HFF-Myc (cell line): Measurements from ENCODE around the gene KRT36.

Source experiments
- DNase-seq: peaks from one replicate; pipeline ENCODE4 v3.0.0-alpha.2; 2011; ENCODE audit warnings: low read depth; ENCODE audit errors: extremely low read depth
- H3K4me3 ChIP-seq: replicated peaks from 2 replicates; pipeline ENCODE4 v1.5.1; 2011; ENCODE audit warnings: low read depth, mild to moderate bottlenecking, control low read depth, low read length
- TF ChIP-seq, protein P1 (sequence below): IDR thresholded peaks from 2 replicates; pipeline ENCODE4 v1.5.1; 2012; ENCODE audit warnings: mild to moderate bottlenecking, low read depth, low read length, control low read depth; ENCODE audit errors: missing control alignments

Gene KRT36

DNA sequence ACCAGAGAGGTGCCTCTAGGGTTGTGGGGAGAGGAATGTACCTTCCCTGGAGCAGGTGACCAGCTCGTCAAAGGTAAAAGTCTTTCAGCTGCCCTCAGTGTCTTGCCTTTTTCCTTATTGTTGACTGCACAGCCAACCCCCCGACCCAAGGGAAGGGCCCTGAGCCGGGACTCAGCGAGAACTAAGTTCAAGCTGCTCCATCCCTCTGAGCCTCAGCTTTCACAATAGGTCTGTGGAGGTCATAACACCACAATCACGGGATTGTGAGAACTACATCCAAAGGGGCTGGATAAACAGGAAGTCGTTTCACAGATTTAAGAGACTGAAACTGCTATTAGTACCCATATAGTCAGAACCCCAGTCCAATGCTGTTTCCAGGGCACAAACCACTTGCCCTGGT lies 2.6 kb upstream of the KRT36 start:
- no peak for DNase-seq

DNA sequence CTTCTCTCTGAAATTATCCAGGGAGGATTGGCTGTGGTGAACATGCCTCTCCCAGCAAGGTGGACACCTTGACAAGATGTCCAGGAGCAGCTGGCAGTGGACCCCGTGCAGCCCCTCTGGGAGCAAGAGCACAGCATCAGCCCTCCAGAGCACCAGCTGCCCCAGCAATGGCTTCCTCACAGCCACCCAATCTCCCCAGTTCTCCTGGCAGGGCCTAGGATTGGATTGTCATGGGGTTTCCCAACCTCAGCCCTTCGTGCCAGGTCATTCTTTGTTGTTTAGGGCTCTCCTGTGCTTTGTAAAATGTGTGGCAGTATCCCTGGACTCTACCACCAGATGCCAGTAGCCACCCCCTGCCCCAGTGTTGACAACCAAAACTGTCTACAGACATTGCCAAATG lies 1.8 kb upstream of the KRT36 start:
- TF ChIP-seq, protein P1, sequence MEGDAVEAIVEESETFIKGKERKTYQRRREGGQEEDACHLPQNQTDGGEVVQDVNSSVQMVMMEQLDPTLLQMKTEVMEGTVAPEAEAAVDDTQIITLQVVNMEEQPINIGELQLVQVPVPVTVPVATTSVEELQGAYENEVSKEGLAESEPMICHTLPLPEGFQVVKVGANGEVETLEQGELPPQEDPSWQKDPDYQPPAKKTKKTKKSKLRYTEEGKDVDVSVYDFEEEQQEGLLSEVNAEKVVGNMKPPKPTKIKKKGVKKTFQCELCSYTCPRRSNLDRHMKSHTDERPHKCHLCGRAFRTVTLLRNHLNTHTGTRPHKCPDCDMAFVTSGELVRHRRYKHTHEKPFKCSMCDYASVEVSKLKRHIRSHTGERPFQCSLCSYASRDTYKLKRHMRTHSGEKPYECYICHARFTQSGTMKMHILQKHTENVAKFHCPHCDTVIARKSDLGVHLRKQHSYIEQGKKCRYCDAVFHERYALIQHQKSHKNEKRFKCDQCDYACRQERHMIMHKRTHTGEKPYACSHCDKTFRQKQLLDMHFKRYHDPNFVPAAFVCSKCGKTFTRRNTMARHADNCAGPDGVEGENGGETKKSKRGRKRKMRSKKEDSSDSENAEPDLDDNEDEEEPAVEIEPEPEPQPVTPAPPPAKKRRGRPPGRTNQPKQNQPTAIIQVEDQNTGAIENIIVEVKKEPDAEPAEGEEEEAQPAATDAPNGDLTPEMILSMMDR, result no peak
- no peak overlapping the region for H3K4me3 ChIP-seq
- no peak for DNase-seq

More for the DNA sequence above, 2.6 kb upstream of the KRT36 start:
- H3K4me3 ChIP-seq, result no peak overlapping the region
- TF ChIP-seq, protein P1, result no peak

DNA sequence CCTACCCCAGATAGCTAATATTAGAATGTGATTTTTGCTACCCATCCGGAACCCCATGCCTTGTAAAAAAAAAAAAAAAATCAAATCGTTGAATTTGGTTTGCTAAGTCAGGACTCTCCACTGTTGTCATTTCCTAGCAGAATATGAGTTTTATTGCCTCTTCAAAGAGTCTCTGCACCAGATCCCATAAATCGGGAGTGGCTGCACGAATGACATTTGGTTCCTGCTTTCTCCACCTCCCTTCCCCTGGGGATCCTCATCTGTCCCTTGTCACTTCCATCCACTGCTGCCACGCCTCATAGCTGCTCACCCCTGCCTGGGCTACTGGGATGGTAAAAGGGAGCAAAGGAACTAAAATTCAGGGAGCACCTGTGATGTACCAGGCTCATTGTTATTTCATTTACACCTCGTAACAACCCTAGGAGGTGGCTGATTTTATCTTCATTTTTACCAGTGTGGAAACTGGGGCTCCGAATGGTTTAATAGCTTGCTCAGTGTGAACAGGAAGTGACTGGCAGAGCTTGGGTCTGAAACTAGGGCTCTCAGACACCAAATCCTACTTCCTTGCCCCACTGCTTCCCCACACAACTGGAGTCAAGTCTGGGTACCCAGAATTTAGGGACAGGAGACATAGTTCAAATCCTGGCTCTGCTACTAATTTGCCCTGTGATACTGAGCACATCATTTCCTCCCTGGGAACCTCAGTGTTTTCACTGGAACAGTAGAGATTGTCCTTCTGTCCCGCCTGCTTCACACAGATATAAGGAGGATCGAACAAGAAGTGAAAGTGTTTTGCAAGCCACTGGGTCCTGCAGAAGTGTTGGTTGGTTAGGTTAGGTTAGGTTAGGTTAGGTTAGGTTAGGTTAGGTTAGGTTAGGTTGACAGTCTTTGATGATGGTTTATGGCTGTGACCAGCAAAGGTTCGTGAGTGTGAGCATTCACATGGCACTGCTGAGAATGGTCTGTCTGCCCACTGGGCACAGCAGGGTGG lies 585 bp upstream of the KRT36 start:
- TF ChIP-seq, protein P1, result no peak
- no peak for DNase-seq
- H3K4me3 ChIP-seq, result no peak overlapping the region

DNA sequence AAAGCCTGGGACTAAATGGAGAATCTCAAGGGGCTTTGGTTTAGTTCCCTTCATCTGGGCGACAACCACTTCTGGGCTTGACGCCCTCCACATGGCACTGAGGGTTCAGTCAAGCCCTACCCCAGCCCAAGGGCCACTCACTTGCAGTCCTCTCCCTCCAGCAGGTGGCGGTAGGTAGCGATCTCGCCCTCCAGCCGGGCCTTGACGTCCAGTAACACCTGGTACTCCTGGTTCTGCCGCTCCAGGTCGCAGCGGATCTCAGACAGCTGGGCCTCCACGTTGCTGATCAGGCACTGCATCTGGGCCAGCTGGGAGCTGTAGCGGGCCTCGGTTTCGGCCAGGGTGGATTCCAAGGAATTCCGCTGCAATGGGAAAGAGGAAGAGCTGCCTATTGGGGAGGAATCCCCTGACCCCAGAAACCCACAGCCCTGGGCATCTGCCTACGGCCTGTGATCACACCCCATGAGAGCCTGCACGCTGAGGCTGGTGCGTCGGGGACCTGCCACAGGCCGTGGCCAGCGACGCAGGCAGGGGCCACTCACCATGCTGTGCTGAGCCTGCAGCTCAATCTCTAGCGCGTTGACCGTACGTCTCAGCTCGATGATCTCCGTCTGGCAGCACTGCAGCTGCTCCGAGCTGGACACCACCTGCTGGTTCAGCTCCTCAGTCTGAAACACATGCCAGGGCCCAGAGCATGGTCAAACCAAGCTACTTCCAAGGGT lies 2.7 kb downstream of the KRT36 start:
- no peak overlapping the region for H3K4me3 ChIP-seq
- no peak for DNase-seq
- TF ChIP-seq, protein P1, result peak; percentile 49

DNA sequence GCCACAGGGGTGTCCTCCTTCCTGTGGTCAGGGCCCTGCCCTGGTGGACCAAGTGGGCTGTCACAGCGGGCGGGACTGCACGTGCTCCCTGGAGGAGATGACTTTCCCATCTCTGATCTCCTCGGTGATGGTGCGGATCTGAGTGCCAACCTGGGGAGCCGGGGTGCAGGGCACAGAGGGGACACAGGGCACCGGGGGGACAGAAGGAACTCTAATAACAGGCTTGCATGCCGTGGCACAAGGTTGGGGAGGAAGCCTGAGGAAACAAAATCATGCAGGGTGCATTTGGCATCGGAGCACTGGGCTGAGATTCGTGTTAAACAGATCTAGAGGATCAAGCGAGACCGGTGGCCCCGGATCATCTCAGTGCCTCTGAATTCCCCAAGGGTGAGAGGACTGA lies 3.4 kb downstream of the KRT36 start:
- no peak for DNase-seq
- TF ChIP-seq, protein P1, result no peak
- H3K4me3 ChIP-seq, result no peak overlapping the region

DNA sequence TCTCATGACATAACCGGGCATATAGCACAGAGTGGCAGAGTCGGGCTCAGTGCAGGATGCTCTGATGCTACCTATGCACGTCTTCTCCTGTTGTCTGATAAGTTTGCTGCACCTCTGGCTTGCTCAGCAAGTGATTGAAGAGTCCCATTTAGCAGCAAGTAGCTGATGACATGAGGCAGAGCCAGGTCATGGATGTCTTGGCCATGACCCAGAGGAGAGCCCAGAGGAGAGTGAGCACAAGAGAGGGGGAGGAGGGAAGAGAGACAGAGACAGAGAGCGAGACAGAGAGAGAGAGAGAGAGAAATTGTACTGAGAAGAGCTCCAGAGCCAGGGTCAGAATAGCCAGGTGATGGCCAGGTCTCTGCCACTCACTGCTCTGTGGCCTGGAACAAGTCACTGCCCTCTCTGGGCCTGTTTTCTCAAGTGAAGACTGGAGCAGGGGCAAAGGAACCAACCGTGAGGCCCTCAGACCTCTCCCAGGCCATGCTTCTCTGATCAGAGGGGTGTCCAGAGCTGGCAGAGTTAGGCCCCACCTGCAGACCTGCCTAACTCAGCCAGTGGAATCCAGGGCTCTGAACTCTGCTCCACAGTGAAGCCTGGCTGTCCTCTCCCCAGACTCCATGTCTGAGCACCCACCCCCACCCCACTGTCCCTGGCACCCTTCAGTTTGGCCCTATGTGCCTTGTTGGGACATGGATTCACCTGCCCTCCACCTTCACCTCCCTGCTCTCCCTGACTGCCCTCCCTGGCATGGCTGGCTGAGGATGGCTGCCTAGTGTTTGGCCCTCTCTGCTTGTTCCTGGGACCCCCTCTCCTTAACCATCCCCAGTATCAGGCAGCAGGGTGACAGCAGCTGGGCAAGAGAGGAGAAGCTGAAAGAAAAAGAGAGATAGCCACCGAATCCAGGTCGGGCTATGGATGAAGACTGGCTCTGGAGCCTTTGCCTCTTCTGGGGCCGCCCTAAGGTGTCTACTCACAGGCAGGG lies 4.5 kb downstream of the KRT36 start:
- TF ChIP-seq, protein P1, result no peak
- no peak overlapping the region for H3K4me3 ChIP-seq
- DNase-seq, result no peak
